ENCODE measurements around the gene CXCL8.

GRCh38 chr4:73692701-73693100, 47.7 kb upstream of the CXCL8 start:
- TF ChIP-seq POLR2AphosphoS5 (IDR thresholded peaks at IDR 0.05; ENCODE audit: low read depth, low read length), result no peak
- no peak for TF ChIP-seq CTCF (IDR thresholded peaks at IDR 0.05)
- no peak for TF ChIP-seq REST (IDR thresholded peaks at IDR 0.05; ENCODE audit: insufficient read depth in 1 of 2, low read depth in 2 of 2, low read length in 1 of 2)

Measured in Panc1 (cell line).